Natural killer cell (primary cell): Measurements from ENCODE around the gene MTHFD2L. TPM values are rescaled to one million over a fixed set of nuclear protein-coding genes. Genes with fewer than 3 reads are reported as not detected.

Experiments used
- ATAC-seq, 3 donors: fragments of 150-1000 bp in 2 of 3; fragments of 200-7000 bp in 1 of 3; cut with Tn5 transposase; 1 replicate in 1 of 3; 2 replicates in 2 of 3; pipeline ENCODE4 v1.10.0; 2021; ENCODE audit warnings: mild to moderate bottlenecking in 2 of 3, moderate library complexity in 2 of 3
- DNase-seq, 2 donors: peaks; one replicate each; pipeline versions ENCODE4 v3.0.0 to v3.0.0-alpha.2; 2013 to 2021; ENCODE audit warnings: mixed read lengths in 1 of 2
- H3K27ac ChIP-seq: one replicate; pipeline ENCODE4 v1.5.1; 2013; ENCODE audit warnings: mild to moderate bottlenecking, low read length
- H3K27me3 ChIP-seq: one replicate; pipeline ENCODE4 v1.6.1; 2013; ENCODE audit warnings: low read length; ENCODE audit not compliant: control insufficient read depth, insufficient read depth
- H3K36me3 ChIP-seq: one replicate; pipeline ENCODE4 v1.6.1; 2013; ENCODE audit warnings: low read length; ENCODE audit not compliant: control insufficient read depth, insufficient read depth
- H3K4me1 ChIP-seq: one replicate; pipeline ENCODE4 v1.6.1; 2013; ENCODE audit warnings: low read length; ENCODE audit not compliant: control insufficient read depth, insufficient read depth
- H3K4me3 ChIP-seq: one replicate; pipeline ENCODE4 v1.5.1; 2013; ENCODE audit warnings: low read length
- H3K9me3 ChIP-seq: one replicate; pipeline ENCODE4 v1.6.1; 2013; ENCODE audit warnings: low read length; ENCODE audit not compliant: control insufficient read depth, insufficient read depth
- H3K27ac Mint-ChIP-seq, 2 donors: one replicate each; pipeline ENCODE4 v1.8.0; 2022; ENCODE audit warnings: mild to moderate bottlenecking in 2 of 2, mixed read lengths in 2 of 2, moderate library complexity in 1 of 2
- H3K27me3 Mint-ChIP-seq, 2 donors: one replicate each; pipeline ENCODE4 v1.8.0; 2022; ENCODE audit warnings: low read depth in 2 of 2, mixed read lengths in 2 of 2
- H3K36me3 Mint-ChIP-seq: one replicate; pipeline ENCODE4 v1.8.0; 2022; ENCODE audit warnings: mixed read lengths
- H3K4me1 Mint-ChIP-seq, 2 donors: one replicate each; pipeline ENCODE4 v1.8.0; 2022; ENCODE audit warnings: mixed read lengths in 2 of 2
- H3K4me3 Mint-ChIP-seq: one replicate; pipeline ENCODE4 v1.8.0; 2022; ENCODE audit warnings: mild to moderate bottlenecking, moderate library complexity, mixed read lengths
- H3K9me3 Mint-ChIP-seq, 2 donors: one replicate each; pipeline ENCODE4 v1.8.0; 2022; ENCODE audit warnings: mixed read lengths in 2 of 2
- WGBS: methylation state at CpG from one replicate; pipeline ENCODE4 v1.1.7; 2013; ENCODE audit warnings: missing lambda C conversion rate; ENCODE audit not compliant: insufficient coverage; 5-methylcytosine and 5-hydroxymethylcytosine counted together
- intact Hi-C: fragments of 100-400 bp; cut with micrococcal nuclease; formaldehyde crosslinking; loops from one replicate; pipeline ENCODE4 v1.14.2; 2022
- total RNA-seq, 4 donors: library from RNA; stranded (reverse); fragments of 120-200 nt in 1 of 4; gene quantifications; one replicate each; pipeline versions ENCODE4 v1.2.3 to v1.2.4, GENCODE V29; 2013 to 2022
- TF ChIP-seq, protein P1 (sequence below): fragments of 200-600 bp; IDR thresholded peaks from one replicate; pipeline ENCODE4 v1.8.0; 2022; ENCODE audit warnings: antibody characterized with exemption

MTHFD2L gene
- total RNA-seq, 3 donors from 2014 or later (not counting 1 experiment from before 2014, with no cell fraction given) = 9.5 to 11.7 (median 10.4) TPM

DNA sequence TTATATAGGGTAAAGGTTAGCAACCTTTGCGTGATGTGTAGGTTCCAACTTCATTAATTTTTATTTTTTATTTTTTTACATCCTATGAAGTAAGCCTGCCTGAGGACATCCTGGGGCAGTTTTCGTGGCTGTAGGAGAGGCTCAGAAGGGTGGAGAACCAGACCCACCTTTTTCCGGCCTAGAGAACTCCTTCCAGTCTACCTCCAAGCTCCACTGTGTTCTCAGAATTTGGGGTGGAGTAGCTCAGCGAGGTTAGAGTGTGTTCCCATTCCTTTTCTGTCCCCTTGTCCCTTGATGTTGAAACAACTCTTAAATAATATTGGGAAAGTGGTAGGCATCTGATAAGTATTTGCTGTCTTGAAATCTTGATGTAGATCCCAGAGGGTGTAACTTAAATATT, 32.4 kb downstream of the MTHFD2L start:
- Histone ChIP-seq H3K27me3 (no peaks in the 10 kb centered on the region), H3K36me3 (no peaks in the 10 kb centered on the region), H3K4me1 (no peaks in the 10 kb centered on the region), H3K4me3 (no peak overlapping the region), H3K9me3 (no peaks in the 10 kb centered on the region), H3K27ac (no peak overlapping the region)
- DNase-seq (no peak), ATAC-seq (no peak)
- Mint-ChIP-seq H3K27ac (no peak overlapping the region), H3K4me3 (no peak overlapping the region), H3K27me3 (no peaks in the 10 kb centered on the region), H3K9me3 (no peaks in the 10 kb centered on the region), H3K4me1 (no peaks in the 10 kb centered on the region), H3K36me3 (no peaks in the 10 kb centered on the region)
- intact Hi-C loops = no loop called here
- 84% methylated on average over 3 of the region's 4 CpGs for WGBS
- TF ChIP-seq, protein P1, sequence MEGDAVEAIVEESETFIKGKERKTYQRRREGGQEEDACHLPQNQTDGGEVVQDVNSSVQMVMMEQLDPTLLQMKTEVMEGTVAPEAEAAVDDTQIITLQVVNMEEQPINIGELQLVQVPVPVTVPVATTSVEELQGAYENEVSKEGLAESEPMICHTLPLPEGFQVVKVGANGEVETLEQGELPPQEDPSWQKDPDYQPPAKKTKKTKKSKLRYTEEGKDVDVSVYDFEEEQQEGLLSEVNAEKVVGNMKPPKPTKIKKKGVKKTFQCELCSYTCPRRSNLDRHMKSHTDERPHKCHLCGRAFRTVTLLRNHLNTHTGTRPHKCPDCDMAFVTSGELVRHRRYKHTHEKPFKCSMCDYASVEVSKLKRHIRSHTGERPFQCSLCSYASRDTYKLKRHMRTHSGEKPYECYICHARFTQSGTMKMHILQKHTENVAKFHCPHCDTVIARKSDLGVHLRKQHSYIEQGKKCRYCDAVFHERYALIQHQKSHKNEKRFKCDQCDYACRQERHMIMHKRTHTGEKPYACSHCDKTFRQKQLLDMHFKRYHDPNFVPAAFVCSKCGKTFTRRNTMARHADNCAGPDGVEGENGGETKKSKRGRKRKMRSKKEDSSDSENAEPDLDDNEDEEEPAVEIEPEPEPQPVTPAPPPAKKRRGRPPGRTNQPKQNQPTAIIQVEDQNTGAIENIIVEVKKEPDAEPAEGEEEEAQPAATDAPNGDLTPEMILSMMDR = no peak

DNA sequence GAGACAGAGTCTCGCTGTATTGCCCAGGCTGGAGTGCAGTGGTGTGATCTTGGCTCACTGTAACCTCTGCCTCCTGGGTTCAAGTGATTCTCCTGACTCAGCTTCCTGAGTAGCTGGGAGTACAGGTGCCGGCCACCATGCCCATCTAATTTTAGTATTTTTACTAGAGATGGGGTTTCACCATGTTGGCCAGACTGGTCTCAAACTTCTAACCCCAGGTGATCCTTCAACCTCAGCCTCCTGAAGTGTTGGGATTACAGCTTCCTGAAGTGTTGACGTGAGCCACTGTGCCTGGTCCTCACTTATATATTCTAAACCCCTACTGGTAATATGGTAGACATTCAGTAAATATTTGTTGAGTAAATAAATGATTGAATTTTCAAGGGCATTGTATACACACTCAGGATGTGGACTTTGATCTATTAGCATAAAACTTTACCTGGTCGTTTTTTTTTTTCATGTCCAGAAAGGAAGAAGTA, 33.0 kb downstream of the MTHFD2L start:
- TF ChIP-seq, protein P1 = no peak
- H3K9me3 Mint-ChIP-seq = no peaks in the 10 kb centered on the region
- intact Hi-C loops = no loop called here

DNA sequence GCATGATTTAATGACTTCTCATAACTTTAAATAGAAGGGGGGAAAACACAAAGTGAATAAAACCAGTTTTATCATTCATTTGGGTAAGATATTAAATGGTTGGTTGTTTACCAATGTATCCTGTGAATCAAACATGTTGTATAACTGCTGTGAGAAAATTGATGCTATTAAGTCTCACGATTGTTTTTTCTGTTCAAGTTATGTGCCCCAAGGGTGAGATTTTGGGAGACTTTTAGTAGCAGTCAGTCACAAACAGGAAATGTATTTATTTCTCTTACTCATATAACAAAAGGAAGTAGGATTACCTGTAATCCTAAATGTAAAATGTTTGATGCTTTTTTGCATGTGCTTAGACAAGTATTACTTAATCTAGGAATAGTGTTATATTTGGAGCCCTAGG, 39.2 kb downstream of the MTHFD2L start:
- Histone ChIP-seq H3K27ac (no peak overlapping the region), H3K27me3 (no peaks in the 10 kb centered on the region), H3K4me3 (no peak overlapping the region), H3K36me3 (no peaks in the 10 kb centered on the region), H3K4me1 (no peaks in the 10 kb centered on the region), H3K9me3 (no peaks in the 10 kb centered on the region)
- no peaks in the 10 kb centered on the region for H3K9me3 Mint-ChIP-seq
- no peak overlapping the region for H3K27ac Mint-ChIP-seq
- ATAC-seq (no peak), DNase-seq (no peak)
- H3K4me1 Mint-ChIP-seq = no peaks in the 10 kb centered on the region
- TF ChIP-seq, protein P1 = no peak
- no peaks in the 10 kb centered on the region for H3K36me3 Mint-ChIP-seq
- H3K4me3 Mint-ChIP-seq = no peak overlapping the region
- intact Hi-C loops = no loop called here
- H3K27me3 Mint-ChIP-seq = no peaks in the 10 kb centered on the region
- WGBS = 20% methylated on average over 1 of the region's 1 CpG

More for the DNA sequence above, 33.0 kb downstream of the MTHFD2L start:
- no peaks in the 10 kb centered on the region for H3K27me3 Mint-ChIP-seq
- H3K36me3 ChIP-seq = no peaks in the 10 kb centered on the region
- no peak overlapping the region for H3K4me3 ChIP-seq
- no peaks in the 10 kb centered on the region for H3K4me1 ChIP-seq
- H3K36me3 Mint-ChIP-seq = no peaks in the 10 kb centered on the region
- no peak overlapping the region for H3K4me3 Mint-ChIP-seq
- H3K9me3 ChIP-seq = no peaks in the 10 kb centered on the region
- no peaks in the 10 kb centered on the region for H3K27me3 ChIP-seq
- 100% methylated on average over 1 of the region's 4 CpGs for WGBS
- H3K27ac ChIP-seq = no peak overlapping the region
- no peaks in the 10 kb centered on the region for H3K4me1 Mint-ChIP-seq
- DNase-seq = no peak
- ATAC-seq = no peak
- no peak overlapping the region for H3K27ac Mint-ChIP-seq

DNA sequence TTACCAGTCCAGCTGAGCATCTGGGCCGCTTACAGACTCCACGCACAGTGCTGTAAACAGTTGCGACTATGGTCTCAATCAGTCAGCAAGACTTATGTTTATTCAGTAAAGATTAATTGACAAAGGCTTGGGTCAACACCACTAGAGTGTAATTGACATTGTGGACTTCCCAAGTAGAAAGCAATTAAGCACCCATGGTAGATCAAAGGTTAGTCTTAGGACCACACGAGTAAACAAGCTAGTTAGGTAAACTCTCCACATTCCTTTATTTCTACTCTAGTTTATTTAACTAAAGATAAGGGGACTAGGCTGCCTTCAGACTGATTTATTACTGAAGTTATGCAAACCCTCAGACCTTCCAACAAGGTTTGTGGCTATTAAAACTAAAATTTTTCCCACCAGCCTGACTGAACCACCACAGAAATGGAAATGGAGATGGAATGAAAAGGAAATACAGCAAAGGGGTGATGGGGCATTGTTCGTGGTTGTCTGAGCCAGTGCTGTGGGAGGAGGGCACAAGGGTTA, 44.2 kb downstream of the MTHFD2L start:
- H3K4me1 Mint-ChIP-seq = peaks cover 17 to 18% of the 10 kb centered on the region in 2 donors
- ATAC-seq (no peak), DNase-seq (no peak)
- H3K27me3 Mint-ChIP-seq = no peaks in the 10 kb centered on the region
- Histone ChIP-seq H3K9me3 (no peaks in the 10 kb centered on the region), H3K27me3 (no peaks in the 10 kb centered on the region), H3K4me3 (no peak overlapping the region), H3K36me3 (no peaks in the 10 kb centered on the region), H3K4me1 (peaks cover 9% of the 10 kb centered on the region), H3K27ac (no peak overlapping the region)
- intact Hi-C loops = no loop called here
- TF ChIP-seq, protein P1 = no peak
- no peak overlapping the region for H3K27ac Mint-ChIP-seq
- no peaks in the 10 kb centered on the region for H3K36me3 Mint-ChIP-seq
- WGBS = 65% methylated on average over 4 of the region's 5 CpGs
- H3K9me3 Mint-ChIP-seq = no peaks in the 10 kb centered on the region
- no peak overlapping the region for H3K4me3 Mint-ChIP-seq
